NB4 (cell line): Measurements from ENCODE around the gene SLC37A1.

Experiments used
- DNase-seq: peaks from one replicate; pipeline ENCODE4 v3.0.0; 2010; ENCODE audit warnings: low read depth
- H3K4me3 ChIP-seq: one replicate; pipeline ENCODE4 v1.5.1; 2011; ENCODE audit warnings: mild to moderate bottlenecking, low read depth, low read length, moderate library complexity
- MAX ChIP-seq: IDR thresholded peaks from 2 replicates; pipeline ENCODE4 v1.6.1; 2011; ENCODE audit warnings: low read depth, low read length
- MYC ChIP-seq: IDR thresholded peaks from 2 replicates; pipeline ENCODE4 v1.6.1; 2011; ENCODE audit warnings: low read depth, low read length
- POLR2A ChIP-seq: IDR thresholded peaks from 2 replicates; pipeline ENCODE4 v1.6.1; 2011; ENCODE audit warnings: mild to moderate bottlenecking; ENCODE audit not compliant: insufficient read length; ENCODE audit errors: extremely low read depth
- TF ChIP-seq, protein P1 (sequence below): IDR thresholded peaks from one replicate; pipeline ENCODE4 v1.5.1; 2012; ENCODE audit warnings: low read depth, low read length

The SLC37A1 gene

DNA sequence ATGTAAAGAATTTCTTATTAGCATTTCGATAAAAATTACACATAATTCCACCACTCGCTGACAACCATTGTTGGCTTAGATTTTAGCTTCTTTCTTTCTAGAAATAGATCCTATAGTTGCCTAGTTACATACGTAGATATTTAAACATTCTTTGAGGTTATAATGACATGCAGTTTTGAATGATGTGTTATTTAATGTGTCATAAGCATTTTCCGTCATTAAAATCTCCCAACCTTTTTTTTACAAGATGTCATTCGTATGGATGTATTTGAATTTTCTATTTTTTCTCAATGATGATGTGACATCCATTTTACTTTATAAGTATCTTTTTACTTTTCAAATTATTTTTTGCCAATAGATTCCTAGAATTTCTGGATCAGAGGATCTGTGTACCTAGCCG, 44.7 kb downstream of the SLC37A1 start:
- TF ChIP-seq, protein P1, sequence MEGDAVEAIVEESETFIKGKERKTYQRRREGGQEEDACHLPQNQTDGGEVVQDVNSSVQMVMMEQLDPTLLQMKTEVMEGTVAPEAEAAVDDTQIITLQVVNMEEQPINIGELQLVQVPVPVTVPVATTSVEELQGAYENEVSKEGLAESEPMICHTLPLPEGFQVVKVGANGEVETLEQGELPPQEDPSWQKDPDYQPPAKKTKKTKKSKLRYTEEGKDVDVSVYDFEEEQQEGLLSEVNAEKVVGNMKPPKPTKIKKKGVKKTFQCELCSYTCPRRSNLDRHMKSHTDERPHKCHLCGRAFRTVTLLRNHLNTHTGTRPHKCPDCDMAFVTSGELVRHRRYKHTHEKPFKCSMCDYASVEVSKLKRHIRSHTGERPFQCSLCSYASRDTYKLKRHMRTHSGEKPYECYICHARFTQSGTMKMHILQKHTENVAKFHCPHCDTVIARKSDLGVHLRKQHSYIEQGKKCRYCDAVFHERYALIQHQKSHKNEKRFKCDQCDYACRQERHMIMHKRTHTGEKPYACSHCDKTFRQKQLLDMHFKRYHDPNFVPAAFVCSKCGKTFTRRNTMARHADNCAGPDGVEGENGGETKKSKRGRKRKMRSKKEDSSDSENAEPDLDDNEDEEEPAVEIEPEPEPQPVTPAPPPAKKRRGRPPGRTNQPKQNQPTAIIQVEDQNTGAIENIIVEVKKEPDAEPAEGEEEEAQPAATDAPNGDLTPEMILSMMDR, result no peak
- TF ChIP-seq MYC (no peak), MAX (no peak), POLR2A (no peak)
- DNase-seq, result no peak
- no peak overlapping the region for H3K4me3 ChIP-seq

DNA sequence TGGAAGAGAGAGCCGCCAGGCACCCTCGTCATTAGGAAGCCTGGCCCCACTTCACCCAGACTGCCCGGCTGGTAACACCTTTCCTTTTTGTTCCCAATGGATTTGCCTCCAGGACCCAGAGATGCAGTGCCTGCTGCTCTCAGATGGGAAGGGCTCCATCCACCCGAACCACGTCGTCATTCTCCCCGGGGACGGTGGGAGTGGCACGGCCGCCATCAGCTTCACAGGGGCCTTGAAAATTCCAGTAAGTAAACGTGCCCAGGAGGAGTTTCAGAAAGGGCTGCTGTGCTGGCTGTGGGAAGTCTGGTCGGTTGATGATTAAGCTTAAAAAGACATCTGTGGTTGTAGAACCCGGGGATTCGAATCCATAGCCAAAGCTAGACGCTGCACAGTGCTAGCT, 45.2 kb downstream of the SLC37A1 start:
- TF ChIP-seq, protein P1, result no peak
- TF ChIP-seq POLR2A (no peak), MYC (no peak), MAX (no peak)
- H3K4me3 ChIP-seq, result no peak overlapping the region
- DNase-seq, result no peak

DNA sequence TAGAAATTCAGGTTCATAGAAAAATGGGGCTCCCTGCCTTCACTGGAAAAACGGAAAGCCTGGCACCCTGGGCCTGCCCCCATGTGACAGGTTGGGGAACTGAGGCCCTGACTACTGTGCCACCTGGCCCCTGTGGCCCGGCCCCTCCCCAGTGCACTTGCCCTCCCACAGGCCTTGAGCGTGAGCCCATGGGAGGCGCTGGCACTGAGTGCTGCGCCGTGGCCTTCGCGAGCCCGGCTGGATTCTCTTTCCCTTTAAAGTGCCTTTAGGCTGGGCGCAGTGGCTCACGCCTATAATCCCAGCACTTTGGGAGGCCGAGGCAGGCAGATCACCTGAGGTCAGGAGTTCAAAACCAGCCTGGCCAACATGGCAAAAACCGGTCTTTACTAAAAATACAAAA, 45.7 kb downstream of the SLC37A1 start:
- TF ChIP-seq, protein P1, result no peak
- TF ChIP-seq MAX (no peak), MYC (no peak), POLR2A (no peak)
- H3K4me3 ChIP-seq, result no peak overlapping the region
- DNase-seq, result no peak

- DNase-seq, result no peak
- TF ChIP-seq MYC, result no peak
- TF ChIP-seq, protein P1, result no peak
- TF ChIP-seq MAX, result no peak
- H3K4me3 ChIP-seq, result no peak overlapping the region
Measured at GRCh38 chr21:42560517-42561179, 47.0 kb downstream of the SLC37A1 start.

DNA sequence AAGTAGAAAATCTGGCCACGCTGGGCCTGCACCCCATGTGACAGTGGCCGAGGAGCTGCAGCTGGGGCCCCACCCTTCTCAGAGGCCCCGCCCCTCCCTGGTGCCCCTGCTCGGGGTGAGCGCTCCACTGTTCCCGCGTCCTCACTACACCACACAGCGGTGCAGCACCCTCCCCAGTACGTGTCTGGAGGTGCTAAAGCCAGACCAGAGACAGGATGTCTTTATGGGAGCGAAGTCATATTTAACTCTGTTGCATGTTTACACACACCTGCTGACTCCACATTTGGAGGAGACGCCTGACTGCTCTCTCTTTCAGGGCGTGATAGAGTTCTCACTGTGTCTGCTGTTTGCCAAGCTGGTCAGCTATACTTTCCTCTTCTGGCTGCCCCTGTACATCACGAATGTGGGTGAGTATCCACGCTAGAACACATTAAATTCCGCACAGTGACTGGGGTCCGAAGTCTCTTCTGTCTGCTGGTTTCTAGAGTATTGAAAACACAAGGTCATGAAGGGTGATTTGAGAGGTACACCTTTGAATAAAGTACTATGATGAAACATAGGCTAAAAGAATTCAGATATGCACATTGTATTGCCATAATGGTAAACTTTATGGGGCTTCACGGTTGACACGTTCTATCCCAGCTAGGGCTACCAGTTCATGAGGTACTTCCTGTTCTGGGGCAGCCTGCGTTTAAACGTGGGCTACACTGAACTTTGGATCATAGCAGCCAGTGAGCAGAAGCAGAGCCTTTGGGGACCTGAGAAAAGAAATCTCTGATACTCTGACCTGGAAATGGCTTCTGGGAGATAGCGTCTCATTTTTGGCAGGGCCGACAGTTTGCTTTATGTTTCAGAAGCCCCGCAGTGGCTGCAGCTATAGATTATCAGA, 48.4 kb downstream of the SLC37A1 start:
- DNase-seq, result no peak
- no peak overlapping the region for H3K4me3 ChIP-seq
- TF ChIP-seq POLR2A (no peak), MYC (no peak), MAX (no peak)
- TF ChIP-seq, protein P1, result no peak
